Common myeloid progenitor, CD34-positive (primary cell): ENCODE measurements around the gene IDI2.

Source experiments
- CTCF ChIA-PET: fragments of 350-600 bp; sonication (Branson Sonifier 250); formaldehyde crosslinking; loops from one replicate; lab custom pipeline; 2021; ENCODE audit warnings: antibody characterized with exemption; lab: Charles Lee
- POLR2A ChIA-PET: fragments of 350-600 bp; sonication (Branson Sonifier 250); formaldehyde crosslinking; loops from one replicate; lab custom pipeline; 2021; ENCODE audit warnings: antibody characterized with exemption; lab: Charles Lee
- DNase-seq, 3 donors: peaks; one replicate each; pipeline versions ENCODE4 v3.0.0 to v3.0.0-alpha.2; 2013
- H3K27ac ChIP-seq, 2 experiments: 1 replicate in 1 of 2; 2 replicates in 1 of 2; pipeline ENCODE4 v1.7.0; 2013; ENCODE audit warnings: inconsistent platforms in 2 of 2, low read length in 2 of 2, mild to moderate bottlenecking in 2 of 2, low read depth in 1 of 2, moderate library complexity in 1 of 2; ENCODE audit not compliant: severe bottlenecking in 2 of 2, insufficient read depth in 1 of 2, poor library complexity in 1 of 2
- H3K27me3 ChIP-seq, 5 experiments: replicated peaks in 2 of 5; 1 replicate in 3 of 5; 2 replicates in 2 of 5; pipeline versions ENCODE4 v1.6.1 to v1.7.0; 2013; ENCODE audit warnings: low read length in 4 of 5, mild to moderate bottlenecking in 2 of 5, moderate library complexity in 2 of 5, inconsistent platforms in 1 of 5; ENCODE audit not compliant: insufficient read depth in 5 of 5, control insufficient read depth in 4 of 5
- H3K36me3 ChIP-seq, 4 experiments: 1 replicate in 2 of 4; 2 replicates in 2 of 4; pipeline versions ENCODE4 v1.6.1 to v1.7.0; 2013; ENCODE audit warnings: low read length in 3 of 4, control low read depth in 1 of 4, mild to moderate bottlenecking in 1 of 4; ENCODE audit not compliant: control insufficient read depth in 4 of 4, insufficient read depth in 4 of 4
- H3K4me1 ChIP-seq, 4 experiments: 1 replicate in 3 of 4; 2 replicates in 1 of 4; pipeline versions ENCODE4 v1.6.1 to v1.7.1; 2013; ENCODE audit warnings: low read length in 3 of 4, mild to moderate bottlenecking in 3 of 4, control low read depth in 1 of 4, inconsistent platforms in 1 of 4, moderate library complexity in 1 of 4; ENCODE audit not compliant: control insufficient read depth in 4 of 4, insufficient read depth in 4 of 4; ENCODE audit errors: control extremely low read depth in 1 of 4
- H3K4me3 ChIP-seq, 7 experiments: 1 replicate in 4 of 7; 2 replicates in 3 of 7; pipeline versions ENCODE4 v1.5.1 to v1.7.0; 2013; ENCODE audit warnings: mild to moderate bottlenecking in 7 of 7, low read length in 6 of 7, moderate library complexity in 6 of 7, inconsistent platforms in 2 of 7, low read depth in 2 of 7, control low read depth in 1 of 7; ENCODE audit not compliant: insufficient read depth in 4 of 7, control insufficient read depth in 1 of 7; ENCODE audit errors: extremely low read depth in 1 of 7
- H3K9me3 ChIP-seq, 5 experiments: 1 replicate in 4 of 5; 2 replicates in 1 of 5; pipeline versions ENCODE4 v1.6.1 to v1.7.1; 2013; ENCODE audit warnings: low read length in 4 of 5, mild to moderate bottlenecking in 2 of 5, inconsistent platforms in 1 of 5, low read depth in 1 of 5, moderate library complexity in 1 of 5; ENCODE audit not compliant: control insufficient read depth in 4 of 5, insufficient read depth in 2 of 5; ENCODE audit errors: control extremely low read depth in 1 of 5
- WGBS: methylation state at CpG from one replicate; pipeline ENCODE4 v1.1.5; 2013; ENCODE audit not compliant: insufficient coverage; 5-methylcytosine and 5-hydroxymethylcytosine counted together

Gene IDI2

DNA sequence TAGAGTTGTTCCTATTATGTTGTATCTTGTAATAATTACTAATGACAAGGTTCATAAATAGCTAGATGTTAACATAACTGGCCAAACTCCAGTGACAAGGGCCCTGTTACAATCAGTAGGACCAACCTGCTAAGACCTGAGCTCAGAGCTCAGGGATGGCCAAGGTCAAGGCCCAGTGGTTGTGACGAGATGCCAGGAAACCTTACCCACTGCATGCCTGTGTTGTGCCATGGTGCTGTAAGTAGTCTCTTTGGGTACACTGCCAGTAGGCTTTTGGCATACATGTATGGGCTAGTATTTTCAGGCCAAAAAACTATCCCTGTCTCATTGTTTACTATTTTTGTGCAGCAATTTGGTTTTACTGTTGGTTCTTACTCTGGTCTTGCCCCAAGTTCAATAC lies 7.9 kb upstream of the IDI2 start:
- H3K9me3 ChIP-seq, result no peaks in the 10 kb centered on the region
- no peak overlapping the region for H3K27ac ChIP-seq
- no peaks in the 10 kb centered on the region for H3K4me1 ChIP-seq
- POLR2A ChIA-PET, result no interaction called here
- no peak for DNase-seq
- WGBS, result no CpG with 5 or more reads among the region's 1 CpG
- peaks cover 0 to 9% (median 5%) of the 10 kb centered on the region in 4 experiments for H3K36me3 ChIP-seq
- no peak overlapping the region for H3K4me3 ChIP-seq
- CTCF ChIA-PET, result no interaction called here
- H3K27me3 ChIP-seq, result no peaks in the 10 kb centered on the region

DNA sequence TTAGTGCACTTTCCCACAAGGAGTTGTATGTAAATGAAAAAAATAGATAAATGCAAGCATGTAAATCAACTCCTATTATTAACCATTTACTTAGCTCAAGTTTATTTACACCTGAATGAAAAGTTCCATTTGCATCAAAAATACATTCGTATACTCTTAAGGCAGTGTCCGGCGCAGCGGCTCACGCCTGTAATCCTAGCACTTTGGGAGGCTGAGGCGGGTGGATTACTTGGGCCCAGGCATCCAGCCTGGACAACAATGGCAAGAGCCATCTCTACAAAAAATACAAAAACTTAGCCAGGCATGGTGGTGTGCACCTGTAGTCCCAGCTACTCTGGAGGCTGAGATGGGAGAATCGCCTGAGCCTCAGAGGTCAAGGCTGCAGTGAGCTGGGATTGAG lies 4.2 kb upstream of the IDI2 start:
- POLR2A ChIA-PET, result no interaction called here
- Histone ChIP-seq H3K36me3 (no peaks in the 10 kb centered on the region), H3K27ac (no peak overlapping the region), H3K9me3 (no peaks in the 10 kb centered on the region), H3K4me1 (no peaks in the 10 kb centered on the region), H3K27me3 (no peaks in the 10 kb centered on the region), H3K4me3 (no peak overlapping the region)
- no peak for DNase-seq
- CTCF ChIA-PET, result interaction anchor here (1.7 kb wide), 1 partner anchor 16 kb away, joined by 4 read pairs; no protein-coding TSS in a partner anchor
- WGBS, result 94% methylated on average over 6 of the region's 7 CpGs

DNA sequence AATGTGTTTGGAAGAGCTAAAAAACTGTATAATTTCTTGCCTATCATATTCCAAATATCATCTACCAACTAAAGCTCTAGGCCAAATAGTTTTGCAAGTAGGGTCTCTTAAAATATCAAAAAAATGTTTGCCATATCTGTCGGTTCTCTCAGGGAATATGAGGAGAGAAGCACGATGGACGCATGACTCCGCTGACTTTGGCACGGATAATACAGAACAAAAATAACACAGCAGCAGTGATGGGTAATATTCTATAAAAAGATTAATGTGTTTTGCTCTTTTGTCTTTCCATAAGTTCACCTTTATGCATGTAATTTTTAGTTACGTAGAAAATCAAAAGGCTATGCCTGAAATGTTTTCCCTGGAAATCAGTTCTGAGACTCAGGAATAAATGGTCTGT lies 919 bp upstream of the IDI2 start:
- POLR2A ChIA-PET, result no interaction called here
- CTCF ChIA-PET, result interaction anchor here (0.8 to 1.2 kb wide), 3 partner anchors 9 to 23 kb away, joined by 3 read pairs; no protein-coding TSS in a partner anchor
- H3K4me3 ChIP-seq, result no peak overlapping the region
- no peak for DNase-seq
- no peaks in the 10 kb centered on the region for H3K4me1 ChIP-seq
- WGBS, result 100% methylated on average over 6 of the region's 6 CpGs
- no peaks in the 10 kb centered on the region for H3K36me3 ChIP-seq
- H3K27ac ChIP-seq, result no peak overlapping the region
- no peaks in the 10 kb centered on the region for H3K9me3 ChIP-seq
- no peaks in the 10 kb centered on the region for H3K27me3 ChIP-seq

DNA sequence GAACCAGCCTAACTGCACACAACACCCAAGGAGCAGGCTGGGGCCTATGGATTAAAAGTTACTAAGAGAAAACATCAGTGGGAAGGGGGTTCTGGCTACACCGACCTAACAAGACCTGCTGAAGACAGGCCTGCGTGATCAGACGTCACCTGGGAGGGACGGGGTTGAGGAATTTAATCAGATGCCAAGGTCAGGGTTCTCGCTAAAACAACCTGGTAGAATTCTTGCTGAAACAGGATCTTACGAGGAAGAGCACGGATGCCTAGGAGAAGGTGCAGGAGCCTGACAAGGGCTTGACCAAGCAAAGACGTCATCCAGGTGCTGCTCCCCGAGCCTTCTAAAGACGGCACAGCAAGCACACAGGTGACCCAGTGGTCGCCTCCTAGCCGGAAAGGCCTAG lies 1.6 kb downstream of the IDI2 start:
- H3K27me3 ChIP-seq, result no peaks in the 10 kb centered on the region
- H3K36me3 ChIP-seq, result peaks cover 4 to 20% (median 10%) of the 10 kb centered on the region in 4 experiments
- ChIA-PET POLR2A (no interaction called here), CTCF (no interaction called here)
- no peaks in the 10 kb centered on the region for H3K4me1 ChIP-seq
- H3K4me3 ChIP-seq, result no peak overlapping the region
- no peak for DNase-seq
- over 99% methylated on average over 12 of the region's 12 CpGs for WGBS
- no peaks in the 10 kb centered on the region for H3K9me3 ChIP-seq
- H3K27ac ChIP-seq, result no peak overlapping the region

DNA sequence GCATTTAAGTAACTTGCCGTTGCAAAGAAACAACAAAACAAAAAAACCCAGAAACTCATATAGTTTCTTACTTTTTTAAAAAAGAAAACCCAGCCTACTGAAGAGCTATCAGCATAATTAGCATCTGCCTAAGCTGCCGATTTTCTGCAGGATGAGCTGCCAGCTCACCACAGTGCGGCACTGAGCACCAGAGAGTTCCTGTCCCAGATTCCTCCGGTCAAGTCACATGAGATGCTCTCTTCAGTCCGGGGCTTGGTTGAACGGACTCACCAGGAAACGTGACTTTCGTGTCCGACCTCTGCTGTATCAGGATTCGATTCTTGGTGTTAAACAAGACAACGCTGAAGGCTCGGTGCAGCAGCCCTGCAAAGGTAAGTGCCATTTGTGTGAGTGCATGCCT lies 3.2 kb downstream of the IDI2 start:
- POLR2A ChIA-PET, result no interaction called here
- Histone ChIP-seq H3K9me3 (no peaks in the 10 kb centered on the region), H3K4me1 (no peaks in the 10 kb centered on the region), H3K27me3 (no peaks in the 10 kb centered on the region), H3K36me3 (peaks cover 7 to 30% (median 19%) of the 10 kb centered on the region in 4 experiments), H3K4me3 (no peak overlapping the region), H3K27ac (no peak overlapping the region)
- no peak for DNase-seq
- WGBS, result 89% methylated on average over 11 of the region's 12 CpGs
- CTCF ChIA-PET, result no interaction called here

DNA sequence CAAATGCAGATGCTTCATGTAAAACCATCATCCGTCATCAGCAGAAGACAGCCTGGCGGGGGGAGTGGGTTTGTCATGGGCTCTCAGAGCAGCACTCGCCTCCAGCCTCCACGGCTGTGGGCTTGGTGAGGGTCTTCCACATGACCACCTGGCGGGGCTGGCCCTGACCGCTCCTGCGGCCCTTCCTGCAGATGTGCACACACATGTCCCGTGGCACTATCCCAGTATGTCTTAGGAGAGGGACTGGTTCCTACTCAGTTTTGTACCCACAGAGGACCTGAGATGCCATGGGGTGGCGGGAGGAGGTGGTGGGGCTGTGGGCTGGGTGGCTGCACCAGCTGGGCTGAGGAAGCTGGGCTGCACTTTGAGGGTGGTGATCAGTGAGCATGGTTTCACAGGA lies 4.7 kb downstream of the IDI2 start:
- DNase-seq, result no peak
- whole genome bisulfite sequencing, result 100% methylated on average over 5 of the region's 9 CpGs
- peaks cover 15 to 45% (median 30%) of the 10 kb centered on the region in 4 experiments for H3K36me3 ChIP-seq
- no peaks in the 10 kb centered on the region for H3K27me3 ChIP-seq
- H3K9me3 ChIP-seq, result no peaks in the 10 kb centered on the region
- ChIA-PET POLR2A (no interaction called here), CTCF (interaction anchor here (2.5 kb wide), 1 partner anchor 8 kb away, joined by 6 read pairs; no protein-coding TSS in a partner anchor)
- H3K4me3 ChIP-seq, result no peak overlapping the region
- no peaks in the 10 kb centered on the region for H3K4me1 ChIP-seq
- H3K27ac ChIP-seq, result no peak overlapping the region

DNA sequence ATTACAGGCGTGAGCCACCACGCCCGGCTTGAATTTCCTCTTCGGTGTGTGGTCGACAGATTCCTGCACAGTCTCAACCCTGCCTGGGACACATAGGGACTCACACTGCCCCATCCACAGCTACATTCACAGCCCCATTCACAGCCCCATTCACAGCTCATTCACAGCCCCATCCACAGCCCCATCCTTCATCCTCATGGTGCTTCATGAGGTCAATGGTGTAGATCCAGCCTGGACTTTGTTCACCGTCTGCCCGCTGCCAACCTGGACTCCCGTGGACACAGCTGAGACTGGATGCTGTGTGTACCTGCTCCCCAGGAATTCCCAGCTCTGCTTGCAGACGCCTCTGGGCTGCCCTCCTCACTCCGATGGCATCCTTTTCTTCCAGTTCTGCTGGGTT lies 5.2 kb downstream of the IDI2 start:
- Histone ChIP-seq H3K9me3 (no peaks in the 10 kb centered on the region), H3K27me3 (no peaks in the 10 kb centered on the region), H3K27ac (no peak overlapping the region), H3K4me3 (no peak overlapping the region), H3K36me3 (peaks cover 18 to 50% (median 35%) of the 10 kb centered on the region in 4 experiments), H3K4me1 (no peaks in the 10 kb centered on the region)
- POLR2A ChIA-PET, result no interaction called here
- WGBS, result 94% methylated on average over 8 of the region's 10 CpGs
- no peak for DNase-seq
- CTCF ChIA-PET, result interaction anchor here (2.5 kb wide), 1 partner anchor 8 kb away, joined by 6 read pairs; no protein-coding TSS in a partner anchor
